ENCODE data around the gene CAMK1D.

Gene CAMK1D

GRCh38 chr10:12397941-12398340 is 48.6 kb downstream of the CAMK1D start:
- no peak for DNase-seq (ENCODE audit: low read depth)
- TF ChIP-seq CTCF (IDR thresholded peaks at IDR 0.05; ENCODE audit: control insufficient read depth, extremely low read depth, insufficient read depth), result no peak
- no peak overlapping the region for H3K4me3 ChIP-seq (ENCODE audit: low read depth, low read length)

- DNase-seq (ENCODE audit: low read depth), result no peak
- no peak overlapping the region for H3K4me3 ChIP-seq (ENCODE audit: low read depth, low read length)
- TF ChIP-seq CTCF (IDR thresholded peaks at IDR 0.05; ENCODE audit: control insufficient read depth, extremely low read depth, insufficient read depth), result no peak
Measured at GRCh38 chr10:12400266-12400931, 51.1 kb downstream of the CAMK1D start.

DNA sequence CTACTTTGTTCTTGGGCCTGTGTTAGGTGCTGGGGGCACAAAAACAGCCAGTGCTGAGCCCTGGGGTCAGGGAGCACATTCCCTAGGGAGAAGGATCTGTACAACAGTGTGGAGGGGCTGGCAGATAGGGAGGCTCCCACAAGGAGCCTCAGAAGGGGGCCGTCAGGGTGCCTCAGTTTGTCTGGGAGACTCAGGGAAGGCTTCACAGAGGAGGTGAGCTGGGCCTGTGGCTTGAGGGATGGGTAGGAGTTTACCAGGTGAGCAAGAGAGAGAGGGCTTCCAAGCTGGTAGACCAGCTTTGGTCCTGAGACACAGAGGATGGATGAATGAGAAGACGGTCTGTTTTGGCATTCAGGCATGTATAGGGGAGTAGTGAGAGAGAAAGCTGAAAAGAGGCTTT is 52.1 kb downstream of the CAMK1D start:
- no peak for DNase-seq (ENCODE audit: low read depth)
- no peak for TF ChIP-seq CTCF (IDR thresholded peaks at IDR 0.05; ENCODE audit: control insufficient read depth, extremely low read depth, insufficient read depth)
- no peak overlapping the region for H3K4me3 ChIP-seq (ENCODE audit: low read depth, low read length)

GRCh38 chr10:12403119-12403518 is 53.8 kb downstream of the CAMK1D start:
- H3K4me3 ChIP-seq (ENCODE audit: low read depth, low read length), result no peak overlapping the region
- no peak for DNase-seq (ENCODE audit: low read depth)
- TF ChIP-seq CTCF (IDR thresholded peaks at IDR 0.05; ENCODE audit: control insufficient read depth, extremely low read depth, insufficient read depth), result no peak

GRCh38 chr10:12405342-12406320 is 56.3 kb downstream of the CAMK1D start:
- peak; percentile 19; the same call in 1 of the 2 replicates for TF ChIP-seq CTCF (IDR thresholded peaks at IDR 0.05; ENCODE audit: control insufficient read depth, extremely low read depth, insufficient read depth)
- peak; percentile 92 for DNase-seq (ENCODE audit: low read depth)
- H3K4me3 ChIP-seq (ENCODE audit: low read depth, low read length), result peak overlapping the region; percentile 20

- no peak for TF ChIP-seq CTCF (IDR thresholded peaks at IDR 0.05; ENCODE audit: control insufficient read depth, extremely low read depth, insufficient read depth)
- H3K4me3 ChIP-seq (ENCODE audit: low read depth, low read length), result no peak overlapping the region
- no peak for DNase-seq (ENCODE audit: low read depth)
Measured at GRCh38 chr10:12406764-12407400, 57.5 kb downstream of the CAMK1D start.
